Measurements from ENCODE around the gene JAG1. TPM values are rescaled to one million over a fixed set of nuclear protein-coding genes. Genes with fewer than 3 reads are reported as not detected.

The JAG1 gene
- total and polyA plus RNA-seq, 2 of the 4 experiments (the other 2 are of a cell fraction), result 10.2 to 22.6 TPM

GRCh38 chr20:10662661-10663458 lies 10.9 kb downstream of the JAG1 start:
- in situ Hi-C loops (cut with MboI; ENCODE audit: low sequenced_read_pairs), result loop anchor here (10.0 kb wide), 1 partner anchor 612 kb away; no protein-coding TSS in a partner anchor
- Histone ChIP-seq H3K18ac (ENCODE audit: low read depth, low read length) (no peak overlapping the region), H2BK20ac (ENCODE audit: low read depth, low read length) (no peak overlapping the region), H3K4ac (ENCODE audit: low read depth, low read length) (no peak overlapping the region), H3K14ac (replicated peaks; ENCODE audit: low read depth, low read length) (no peak overlapping the region), H2BK15ac (ENCODE audit: low read depth, low read length) (no peak overlapping the region), H3K9me1 (ENCODE audit: insufficient read depth, low read length) (peaks cover 33% of the 10 kb centered on the region; the same call in 1 of the 2 replicates), H4K5ac (ENCODE audit: low read depth, low read length) (no peak overlapping the region), H3K9ac (ENCODE audit: low read depth, low read length) (no peak overlapping the region), H2BK120ac (ENCODE audit: low read depth, low read length) (no peak overlapping the region), H3K23ac (ENCODE audit: low read depth, low read length) (no peak overlapping the region), H3K4me3 (ENCODE audit: insufficient read depth, low read depth, low read length) (no peak overlapping the region), H2AFZ (replicated peaks; ENCODE audit: low read length, poor library complexity) (no peak overlapping the region), H2AK9ac (replicated peaks; ENCODE audit: low read depth, low read length, poor library complexity) (no peak overlapping the region), H4K91ac (ENCODE audit: insufficient read depth, low read depth, low read length) (no peak overlapping the region), H2BK5ac (ENCODE audit: low read depth, low read length, poor library complexity, severe bottlenecking) (no peak overlapping the region), H3K27ac (ENCODE audit: insufficient read depth, low read length) (no peak overlapping the region), H3K56ac (ENCODE audit: extremely low read depth, insufficient read depth, low read length) (no peak overlapping the region), H4K20me1 (ENCODE audit: insufficient read depth, low read length) (peaks cover 29% of the 10 kb centered on the region; the same call in 1 of the 2 replicates), H3K36me3 (ENCODE audit: control insufficient read depth, insufficient read depth, low read length) (peaks cover 70% of the 10 kb centered on the region), H3K79me1 (ENCODE audit: low read depth in 1 of 2, low read length in 2 of 2) (peaks cover 46 to 82% of the 10 kb centered on the region in 2 experiments), H3K4me1 (ENCODE audit: control insufficient read depth, insufficient read depth, low read length) (peaks cover 14% of the 10 kb centered on the region), H3K4me2 (ENCODE audit: low read depth, low read length) (no peak overlapping the region), H3K9me3 (ENCODE audit: control insufficient read depth, insufficient read depth, low read length) (no peaks in the 10 kb centered on the region), H4K8ac (ENCODE audit: low read depth in 2 of 2, low read length in 2 of 2) (no peak overlapping the region), H2AK5ac (ENCODE audit: low read depth, low read length) (no peak overlapping the region), H3K27me3 (ENCODE audit: control insufficient read depth, insufficient read depth, low read length) (no peaks in the 10 kb centered on the region)
- POLR2A ChIA-PET (ENCODE audit: unreplicated experiment), result no interaction called here
- CTCF ChIA-PET, result interaction anchor here (0.6 to 1.6 kb wide), 3 partner anchors 59 to 110 kb away, joined by 3 to 4 read pairs (median 4); no protein-coding TSS in a partner anchor
- DNase-seq (no peak), ATAC-seq (ENCODE audit: low read depth) (no peak)
- no TSS peak for BruUV-seq (replicated peaks)
- 87% methylated on average over 7 of the region's 10 CpGs; no CpG with 5 or more reads in 1 of the 2 experiments for WGBS, 2 experiments (ENCODE audit: extremely low coverage in 2 of 2, insufficient read length in 1 of 2)
- intact Hi-C loops (cut with micrococcal nuclease), result no loop called here
- dilution Hi-C loops (cut with HindIII; ENCODE audit: low sequenced_read_pairs, unreplicated experiment), result loop anchor here (25.0 kb wide), 1 partner anchor 874 kb away; no protein-coding TSS in a partner anchor
- TF ChIP-seq MAZ (IDR thresholded peaks at IDR 0.05; ENCODE audit: borderline replicate concordance, low read depth, low read length), result no peak

All from IMR-90 (cell line).